K562 (cell line): ENCODE measurements around the gene CNPY3. TPM values are rescaled to one million over a fixed set of nuclear protein-coding genes. Genes with fewer than 3 reads are reported as not detected.

Experiments used
- ARNT ChIP-seq, 2 experiments: fragments of 450-650 bp; IDR thresholded peaks; 2 replicates each; pipeline ENCODE4 v1.6.1; 2016; ENCODE audit warnings: mild to moderate bottlenecking in 1 of 2
- EP300 ChIP-seq: IDR thresholded peaks from 2 replicates; pipeline ENCODE4 v1.6.1; 2012; ENCODE audit warnings: low read length, improper control_type of control experiment
- FOXM1 ChIP-seq, 2 experiments: fragments of 450-650 bp in 1 of 2; sonication (generic) in 1 of 2; formaldehyde crosslinking in 1 of 2; IDR thresholded peaks; 2 replicates each; pipeline versions ENCODE4 v1.6.1 to v1.9.0; 2017 to 2022; ENCODE audit warnings: low read depth in 2 of 2, mild to moderate bottlenecking in 2 of 2, missing genetic modification reagents in 1 of 2, moderate library complexity in 1 of 2
- HLTF ChIP-seq: fragments of 450-650 bp; IDR thresholded peaks from 2 replicates; pipeline ENCODE4 v1.6.1; 2016
- KDM1A ChIP-seq, 2 experiments: fragments of 450-650 bp; IDR thresholded peaks; 2 replicates each; pipeline ENCODE4 v1.6.1; 2016; ENCODE audit warnings: mild to moderate bottlenecking in 2 of 2
- MTA1 ChIP-seq: fragments of 450-650 bp; IDR thresholded peaks from 2 replicates; pipeline ENCODE4 v1.6.1; 2017; ENCODE audit warnings: borderline replicate concordance
- PHF20 ChIP-seq: fragments of 450-650 bp; IDR thresholded peaks from 2 replicates; pipeline ENCODE4 v1.6.1; 2018; ENCODE audit not compliant: partially characterized antibody
- RBM25 ChIP-seq: fragments of 200-400 bp; formaldehyde crosslinking; IDR thresholded peaks from 2 replicates; pipeline ENCODE4 v1.6.1; 2018; ENCODE audit warnings: low read length, low read depth, moderate library complexity; ENCODE audit not compliant: severe bottlenecking
- TAL1 ChIP-seq: fragments of 450-650 bp; IDR thresholded peaks from 2 replicates; pipeline ENCODE4 v1.6.1; 2016; ENCODE audit warnings: mild to moderate bottlenecking
- ZKSCAN3 ChIP-seq: fragments of 250-450 bp; sonication (Bioruptor Pico); IDR thresholded peaks from 2 replicates; pipeline ENCODE4 v1.4.0; 2020
- polyA plus RNA-seq, 8 experiments: library from polyadenylated mRNA; depleted of rRNA in 4 of 8; stranded (reverse) in 5 of 8; unstranded in 3 of 8; fragments of >200 nt; fragmentation: Nextera tagmentation in 2 of 8; fragmentation: Illumina TruSeq in 1 of 8; extraction: Ambion mirVana in 2 of 8; extraction: Trizol in 1 of 8; gene quantifications; 2 replicates each; pipeline versions ENCODE4 v1.2.1 to v1.2.3, GENCODE V29; 2011 to 2014; ENCODE audit warnings: inconsistent platforms in 1 of 8, missing spikeins in 1 of 8
- total RNA-seq, 7 experiments: library from RNA; depleted of rRNA in 6 of 7; stranded (reverse); fragments of >200 nt in 6 of 7; fragmentation: Illumina TruSeq in 2 of 7; extraction: Trizol in 2 of 7; gene quantifications; 2 replicates each; pipeline versions ENCODE4 v1.2.1 to v1.2.3, GENCODE V29; 2011 to 2021; ENCODE audit warnings: low replicate concordance in 1 of 7
- TF ChIP-seq, protein P1 (sequence below): fragments of 450-650 bp; IDR thresholded peaks from 2 replicates; pipeline ENCODE4 v1.6.1; 2016; ENCODE audit warnings: low read depth
- TF ChIP-seq, protein P2 (sequence below): sonication (generic); formaldehyde crosslinking; IDR thresholded peaks from 2 replicates; pipeline ENCODE4 v1.8.0; 2023; ENCODE audit warnings: missing genetic modification reagents, mild to moderate bottlenecking, borderline replicate concordance
- TF ChIP-seq, protein P3 (sequence below): sonication (generic); formaldehyde crosslinking; IDR thresholded peaks from 2 replicates; pipeline ENCODE4 v1.9.0; 2022; ENCODE audit warnings: mild to moderate bottlenecking, missing genetic modification reagents

Gene CNPY3
- total and polyA plus RNA-seq, 9 of the 15 experiments (the other 6 are each of a cell fraction or from before 2014, with no cell fraction given) = 2.4 to 37.4 (median 21.2) TPM

DNA sequence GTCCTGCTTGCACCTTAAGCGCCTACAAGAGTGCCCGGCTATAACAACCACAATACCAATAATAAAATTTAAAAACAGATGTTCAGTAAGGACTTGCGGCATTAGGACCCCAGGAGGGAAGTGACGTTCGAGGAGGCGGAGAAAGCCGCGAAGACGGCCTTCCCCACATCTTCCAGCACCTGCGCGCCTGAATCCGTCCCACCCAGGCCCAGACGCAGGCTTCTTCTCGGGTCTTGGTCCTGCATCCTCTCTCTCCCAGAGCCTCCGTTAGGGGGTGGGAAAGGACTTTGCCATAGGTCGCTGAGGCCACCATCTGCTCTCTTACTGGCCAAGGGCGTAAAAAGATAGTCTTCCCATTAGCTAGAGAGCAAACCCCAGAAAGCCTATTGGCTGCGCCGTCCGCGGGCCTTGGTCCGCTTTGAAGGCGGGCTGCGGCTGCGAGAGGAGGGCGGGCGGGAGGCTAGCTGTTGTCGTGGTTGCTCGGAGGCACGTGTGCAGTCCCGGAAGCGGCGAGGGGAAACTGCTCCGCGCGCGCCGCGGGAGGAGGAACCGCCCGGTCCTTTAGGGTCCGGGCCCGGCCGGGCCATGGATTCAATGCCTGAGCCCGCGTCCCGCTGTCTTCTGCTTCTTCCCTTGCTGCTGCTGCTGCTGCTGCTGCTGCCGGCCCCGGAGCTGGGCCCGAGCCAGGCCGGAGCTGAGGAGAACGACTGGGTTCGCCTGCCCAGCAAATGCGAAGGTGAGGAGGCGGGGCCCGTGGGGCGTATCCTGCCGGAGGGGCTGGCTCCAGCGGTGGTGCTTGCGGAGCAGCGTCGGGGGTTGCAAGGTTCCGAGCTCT, at the start of gene CNPY3 (continued):
- TF ChIP-seq, protein P1, sequence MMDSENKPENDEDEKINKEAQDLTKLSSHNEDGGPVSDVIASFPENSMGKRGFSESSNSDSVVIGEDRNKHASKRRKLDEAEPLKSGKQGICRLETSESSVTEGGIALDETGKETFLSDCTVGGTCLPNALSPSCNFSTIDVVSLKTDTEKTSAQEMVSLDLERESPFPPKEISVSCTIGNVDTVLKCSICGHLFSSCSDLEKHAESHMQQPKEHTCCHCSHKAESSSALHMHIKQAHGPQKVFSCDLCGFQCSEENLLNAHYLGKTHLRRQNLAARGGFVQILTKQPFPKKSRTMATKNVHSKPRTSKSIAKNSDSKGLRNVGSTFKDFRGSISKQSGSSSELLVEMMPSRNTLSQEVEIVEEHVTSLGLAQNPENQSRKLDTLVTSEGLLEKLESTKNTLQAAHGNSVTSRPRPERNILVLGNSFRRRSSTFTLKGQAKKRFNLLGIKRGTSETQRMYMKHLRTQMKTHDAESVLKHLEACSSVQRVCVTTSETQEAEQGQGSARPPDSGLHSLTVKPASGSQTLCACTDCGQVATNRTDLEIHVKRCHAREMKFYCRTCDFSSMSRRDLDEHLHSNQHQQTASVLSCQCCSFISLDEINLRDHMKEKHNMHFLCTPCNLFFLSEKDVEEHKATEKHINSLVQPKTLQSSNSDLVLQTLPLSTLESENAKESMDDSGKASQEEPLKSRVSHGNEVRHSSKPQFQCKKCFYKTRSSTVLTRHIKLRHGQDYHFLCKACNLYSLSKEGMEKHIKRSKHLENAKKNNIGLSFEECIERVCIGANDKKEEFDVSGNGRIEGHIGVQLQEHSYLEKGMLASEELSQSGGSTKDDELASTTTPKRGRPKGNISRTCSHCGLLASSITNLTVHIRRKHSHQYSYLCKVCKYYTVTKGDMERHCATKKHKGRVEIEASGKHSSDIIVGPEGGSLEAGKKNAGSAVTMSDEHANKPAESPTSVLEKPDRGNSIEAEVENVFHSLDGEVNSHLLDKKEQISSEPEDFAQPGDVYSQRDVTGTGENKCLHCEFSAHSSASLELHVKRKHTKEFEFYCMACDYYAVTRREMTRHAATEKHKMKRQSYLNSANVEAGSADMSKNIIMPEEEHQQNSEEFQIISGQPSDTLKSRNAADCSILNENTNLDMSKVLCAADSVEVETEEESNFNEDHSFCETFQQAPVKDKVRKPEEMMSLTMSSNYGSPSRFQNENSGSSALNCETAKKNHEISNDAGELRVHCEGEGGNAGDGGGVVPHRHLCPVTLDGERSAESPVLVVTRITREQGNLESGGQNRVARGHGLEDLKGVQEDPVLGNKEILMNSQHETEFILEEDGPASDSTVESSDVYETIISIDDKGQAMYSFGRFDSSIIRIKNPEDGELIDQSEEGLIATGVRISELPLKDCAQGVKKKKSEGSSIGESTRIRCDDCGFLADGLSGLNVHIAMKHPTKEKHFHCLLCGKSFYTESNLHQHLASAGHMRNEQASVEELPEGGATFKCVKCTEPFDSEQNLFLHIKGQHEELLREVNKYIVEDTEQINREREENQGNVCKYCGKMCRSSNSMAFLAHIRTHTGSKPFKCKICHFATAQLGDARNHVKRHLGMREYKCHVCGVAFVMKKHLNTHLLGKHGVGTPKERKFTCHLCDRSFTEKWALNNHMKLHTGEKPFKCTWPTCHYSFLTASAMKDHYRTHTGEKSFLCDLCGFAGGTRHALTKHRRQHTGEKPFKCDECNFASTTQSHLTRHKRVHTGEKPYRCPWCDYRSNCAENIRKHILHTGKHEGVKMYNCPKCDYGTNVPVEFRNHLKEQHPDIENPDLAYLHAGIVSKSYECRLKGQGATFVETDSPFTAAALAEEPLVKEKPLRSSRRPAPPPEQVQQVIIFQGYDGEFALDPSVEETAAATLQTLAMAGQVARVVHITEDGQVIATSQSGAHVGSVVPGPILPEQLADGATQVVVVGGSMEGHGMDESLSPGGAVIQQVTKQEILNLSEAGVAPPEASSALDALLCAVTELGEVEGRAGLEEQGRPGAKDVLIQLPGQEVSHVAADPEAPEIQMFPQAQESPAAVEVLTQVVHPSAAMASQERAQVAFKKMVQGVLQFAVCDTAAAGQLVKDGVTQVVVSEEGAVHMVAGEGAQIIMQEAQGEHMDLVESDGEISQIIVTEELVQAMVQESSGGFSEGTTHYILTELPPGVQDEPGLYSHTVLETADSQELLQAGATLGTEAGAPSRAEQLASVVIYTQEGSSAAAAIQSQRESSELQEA = no peak
- TF ChIP-seq MTA1 (no peak), PHF20 (peak; percentile 80), KDM1A (IDR thresholded peaks at IDR 0.05) (0 out of 4 replicates have a peak, but pooled peaks of 1 of the 2 experiments have one; percentile 55), RBM25 (peak; percentile 97), HLTF (0 out of 2 replicates have a peak, but pooled peaks have one; percentile 17), ZKSCAN3 (CRISPR knock-in tag) (no peak), FOXM1 (IDR thresholded peaks at IDR 0.05; ENCODE audit: low read depth) (peak; percentile 83), FOXM1 (CRISPR knock-in tag; IDR thresholded peaks at IDR 0.05; ENCODE audit: low read depth) (peak; percentile 56; the same call in 1 of the 2 replicates), EP300 (peak; percentile 31; the same call in 1 of the 2 replicates), TAL1 (0 out of 2 replicates have a peak, but pooled peaks have one; percentile 2), ARNT (IDR thresholded peaks at IDR 0.05) (peak in 1 of 2 experiments; percentile 10; a peak in 1 of 4 replicates)
- TF ChIP-seq, protein P2, sequence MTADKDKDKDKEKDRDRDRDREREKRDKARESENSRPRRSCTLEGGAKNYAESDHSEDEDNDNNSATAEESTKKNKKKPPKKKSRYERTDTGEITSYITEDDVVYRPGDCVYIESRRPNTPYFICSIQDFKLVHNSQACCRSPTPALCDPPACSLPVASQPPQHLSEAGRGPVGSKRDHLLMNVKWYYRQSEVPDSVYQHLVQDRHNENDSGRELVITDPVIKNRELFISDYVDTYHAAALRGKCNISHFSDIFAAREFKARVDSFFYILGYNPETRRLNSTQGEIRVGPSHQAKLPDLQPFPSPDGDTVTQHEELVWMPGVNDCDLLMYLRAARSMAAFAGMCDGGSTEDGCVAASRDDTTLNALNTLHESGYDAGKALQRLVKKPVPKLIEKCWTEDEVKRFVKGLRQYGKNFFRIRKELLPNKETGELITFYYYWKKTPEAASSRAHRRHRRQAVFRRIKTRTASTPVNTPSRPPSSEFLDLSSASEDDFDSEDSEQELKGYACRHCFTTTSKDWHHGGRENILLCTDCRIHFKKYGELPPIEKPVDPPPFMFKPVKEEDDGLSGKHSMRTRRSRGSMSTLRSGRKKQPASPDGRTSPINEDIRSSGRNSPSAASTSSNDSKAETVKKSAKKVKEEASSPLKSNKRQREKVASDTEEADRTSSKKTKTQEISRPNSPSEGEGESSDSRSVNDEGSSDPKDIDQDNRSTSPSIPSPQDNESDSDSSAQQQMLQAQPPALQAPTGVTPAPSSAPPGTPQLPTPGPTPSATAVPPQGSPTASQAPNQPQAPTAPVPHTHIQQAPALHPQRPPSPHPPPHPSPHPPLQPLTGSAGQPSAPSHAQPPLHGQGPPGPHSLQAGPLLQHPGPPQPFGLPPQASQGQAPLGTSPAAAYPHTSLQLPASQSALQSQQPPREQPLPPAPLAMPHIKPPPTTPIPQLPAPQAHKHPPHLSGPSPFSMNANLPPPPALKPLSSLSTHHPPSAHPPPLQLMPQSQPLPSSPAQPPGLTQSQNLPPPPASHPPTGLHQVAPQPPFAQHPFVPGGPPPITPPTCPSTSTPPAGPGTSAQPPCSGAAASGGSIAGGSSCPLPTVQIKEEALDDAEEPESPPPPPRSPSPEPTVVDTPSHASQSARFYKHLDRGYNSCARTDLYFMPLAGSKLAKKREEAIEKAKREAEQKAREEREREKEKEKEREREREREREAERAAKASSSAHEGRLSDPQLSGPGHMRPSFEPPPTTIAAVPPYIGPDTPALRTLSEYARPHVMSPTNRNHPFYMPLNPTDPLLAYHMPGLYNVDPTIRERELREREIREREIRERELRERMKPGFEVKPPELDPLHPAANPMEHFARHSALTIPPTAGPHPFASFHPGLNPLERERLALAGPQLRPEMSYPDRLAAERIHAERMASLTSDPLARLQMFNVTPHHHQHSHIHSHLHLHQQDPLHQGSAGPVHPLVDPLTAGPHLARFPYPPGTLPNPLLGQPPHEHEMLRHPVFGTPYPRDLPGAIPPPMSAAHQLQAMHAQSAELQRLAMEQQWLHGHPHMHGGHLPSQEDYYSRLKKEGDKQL (CRISPR knock-in tag) = 0 out of 2 replicates have a peak, but pooled peaks have one; percentile 63
- TF ChIP-seq, protein P3, sequence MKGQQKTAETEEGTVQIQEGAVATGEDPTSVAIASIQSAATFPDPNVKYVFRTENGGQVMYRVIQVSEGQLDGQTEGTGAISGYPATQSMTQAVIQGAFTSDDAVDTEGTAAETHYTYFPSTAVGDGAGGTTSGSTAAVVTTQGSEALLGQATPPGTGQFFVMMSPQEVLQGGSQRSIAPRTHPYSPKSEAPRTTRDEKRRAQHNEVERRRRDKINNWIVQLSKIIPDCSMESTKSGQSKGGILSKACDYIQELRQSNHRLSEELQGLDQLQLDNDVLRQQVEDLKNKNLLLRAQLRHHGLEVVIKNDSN (CRISPR knock-in tag) = peak; percentile 96
